Duodenal mucosa (tissue), 2 donors: ENCODE measurements around the gene IRS1.

Source experiments
- H3K27ac ChIP-seq: one replicate; pipeline ENCODE4 v1.7.0; 2013; ENCODE audit warnings: low read depth, low read length
- H3K27me3 ChIP-seq, 2 donors: one replicate each; pipeline ENCODE4 v1.7.0; 2013; ENCODE audit warnings: low read length in 2 of 2, control low read depth in 1 of 2; ENCODE audit not compliant: insufficient read depth in 2 of 2, control insufficient read depth in 1 of 2
- H3K36me3 ChIP-seq, 2 donors: one replicate each; pipeline ENCODE4 v1.7.0; 2013; ENCODE audit warnings: low read length in 2 of 2, control low read depth in 1 of 2; ENCODE audit not compliant: insufficient read depth in 2 of 2, control insufficient read depth in 1 of 2
- H3K4me1 ChIP-seq, 2 donors: one replicate each; pipeline ENCODE4 v1.7.0; 2013; ENCODE audit warnings: low read length in 2 of 2, control low read depth in 1 of 2; ENCODE audit not compliant: insufficient read depth in 2 of 2, control insufficient read depth in 1 of 2
- H3K4me3 ChIP-seq, 2 donors: one replicate each; pipeline ENCODE4 v1.7.0; 2013; ENCODE audit warnings: low read length in 2 of 2, low read depth in 1 of 2
- H3K9ac ChIP-seq, 2 donors: one replicate each; pipeline ENCODE4 v1.7.0; 2013; ENCODE audit warnings: low read length in 2 of 2, low read depth in 1 of 2
- H3K9me3 ChIP-seq, 2 donors: one replicate each; pipeline ENCODE4 v1.7.0; 2013; ENCODE audit warnings: low read length in 2 of 2, control low read depth in 1 of 2; ENCODE audit not compliant: control insufficient read depth in 1 of 2

The IRS1 gene

DNA sequence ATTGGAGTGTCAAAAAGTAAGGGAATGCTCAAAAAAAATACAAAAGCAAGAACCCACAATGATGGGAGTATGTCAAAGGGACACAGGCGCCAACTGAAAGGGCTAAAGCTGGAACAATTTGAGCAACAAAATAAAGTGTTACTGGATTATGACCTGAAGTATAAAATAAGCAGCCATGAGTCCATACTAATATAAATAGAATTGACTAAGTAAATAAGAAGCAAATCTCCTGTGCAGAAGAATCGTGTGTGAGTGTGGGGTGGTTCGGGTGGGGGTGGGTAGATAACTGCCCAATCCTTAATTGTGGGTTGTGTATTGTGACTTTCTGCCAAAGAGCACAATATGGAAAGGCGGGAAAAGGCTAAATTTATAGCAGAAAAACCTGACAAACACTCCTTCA, 23.5 kb downstream of the IRS1 start:
- no peaks in the 10 kb centered on the region for H3K27me3 ChIP-seq
- no peak overlapping the region for H3K27ac ChIP-seq
- peaks cover 22 to 26% of the 10 kb centered on the region in 2 donors for H3K4me1 ChIP-seq
- no peaks in the 10 kb centered on the region for H3K36me3 ChIP-seq
- H3K9me3 ChIP-seq, result no peaks in the 10 kb centered on the region
- no peak overlapping the region for H3K4me3 ChIP-seq
- no peak overlapping the region for H3K9ac ChIP-seq

- H3K4me3 ChIP-seq, result no peak overlapping the region
- H3K4me1 ChIP-seq, result peaks cover 28 to 37% of the 10 kb centered on the region in 2 donors
- H3K9me3 ChIP-seq, result no peaks in the 10 kb centered on the region
- H3K27me3 ChIP-seq, result no peaks in the 10 kb centered on the region
- no peak overlapping the region for H3K27ac ChIP-seq
- H3K36me3 ChIP-seq, result no peaks in the 10 kb centered on the region
- H3K9ac ChIP-seq, result no peak overlapping the region
Measured at GRCh38 chr2:226775032-226775509, 24.5 kb downstream of the IRS1 start.

DNA sequence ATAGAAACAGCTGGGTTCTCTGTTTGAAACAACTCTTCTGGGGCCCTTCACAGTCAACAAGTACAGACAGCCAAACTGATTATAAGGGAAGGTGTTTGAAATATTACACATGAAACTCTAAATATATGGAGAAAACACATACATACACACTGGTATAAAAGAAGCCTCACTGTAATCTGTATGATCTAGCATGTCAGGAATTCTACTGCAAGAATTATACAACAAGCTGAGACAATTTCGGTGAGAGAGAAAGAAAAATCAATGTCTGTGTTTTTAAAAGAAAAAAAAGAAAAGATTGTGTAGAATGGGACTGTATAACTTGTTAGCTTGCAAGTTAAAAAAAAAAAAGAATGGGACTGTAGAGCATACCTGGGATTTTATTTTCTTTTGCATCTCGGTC, 26.3 kb downstream of the IRS1 start:
- Histone ChIP-seq H3K27ac (no peak overlapping the region), H3K4me1 (peaks cover 28 to 37% of the 10 kb centered on the region in 2 donors), H3K27me3 (no peaks in the 10 kb centered on the region), H3K36me3 (no peaks in the 10 kb centered on the region), H3K4me3 (no peak overlapping the region), H3K9me3 (no peaks in the 10 kb centered on the region), H3K9ac (no peak overlapping the region)

- Histone ChIP-seq H3K36me3 (no peaks in the 10 kb centered on the region), H3K9me3 (no peaks in the 10 kb centered on the region), H3K4me3 (peak overlapping the region in 1 of 2 donors; percentile 4), H3K9ac (no peak overlapping the region), H3K4me1 (peaks cover 28 to 37% of the 10 kb centered on the region in 2 donors), H3K27me3 (no peaks in the 10 kb centered on the region), H3K27ac (no peak overlapping the region)
Measured at GRCh38 chr2:226772389-226773179, 27.0 kb downstream of the IRS1 start.

- H3K27me3 ChIP-seq, result no peaks in the 10 kb centered on the region
- no peak overlapping the region for H3K9ac ChIP-seq
- H3K4me1 ChIP-seq, result peaks cover 28 to 37% of the 10 kb centered on the region in 2 donors
- no peaks in the 10 kb centered on the region for H3K36me3 ChIP-seq
- H3K27ac ChIP-seq, result no peak overlapping the region
- H3K9me3 ChIP-seq, result no peaks in the 10 kb centered on the region
- H3K4me3 ChIP-seq, result no peak overlapping the region
Measured at GRCh38 chr2:226771067-226771466, 28.6 kb downstream of the IRS1 start.

GRCh38 chr2:226767056-226767813, 32.4 kb downstream of the IRS1 start:
- Histone ChIP-seq H3K27ac (no peak overlapping the region), H3K27me3 (no peaks in the 10 kb centered on the region), H3K36me3 (no peaks in the 10 kb centered on the region), H3K4me1 (peaks cover 15 to 20% of the 10 kb centered on the region in 2 donors), H3K4me3 (no peak overlapping the region), H3K9ac (no peak overlapping the region), H3K9me3 (no peaks in the 10 kb centered on the region)

DNA sequence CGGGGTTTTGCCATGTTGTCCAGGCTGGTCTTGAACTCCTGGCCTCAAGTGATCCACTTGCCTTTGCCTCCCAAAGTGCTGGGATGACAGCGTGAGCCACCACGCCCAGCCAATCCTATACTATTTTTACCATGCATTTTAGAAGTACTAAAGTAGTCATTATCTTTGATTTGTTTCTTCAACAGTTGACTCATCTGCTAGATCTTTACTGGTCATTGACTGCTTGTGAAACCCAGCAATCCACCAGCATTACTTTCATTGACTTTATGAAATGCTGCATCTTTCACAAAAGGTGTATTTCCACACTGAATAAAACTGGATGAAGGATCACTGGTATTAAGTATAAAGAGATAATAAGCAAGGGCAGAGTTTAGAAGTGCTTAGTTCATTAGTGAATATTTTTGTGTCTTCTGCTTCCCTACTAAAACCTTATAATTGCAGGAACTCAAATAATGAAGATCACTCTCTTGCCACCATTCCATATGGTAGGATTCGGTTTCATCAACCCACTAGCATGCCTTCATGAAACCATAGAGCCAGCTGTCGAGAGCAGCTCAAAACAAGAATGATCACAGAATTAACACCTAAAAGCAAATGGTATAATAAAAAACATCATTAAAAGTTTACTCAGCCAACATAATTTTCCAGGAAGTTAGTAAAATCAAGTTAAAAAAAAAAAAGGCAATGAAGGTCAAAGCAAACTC, 33.1 kb downstream of the IRS1 start:
- no peaks in the 10 kb centered on the region for H3K27me3 ChIP-seq
- no peaks in the 10 kb centered on the region for H3K9me3 ChIP-seq
- H3K4me1 ChIP-seq, result peaks cover 8 to 14% of the 10 kb centered on the region in 2 donors
- no peak overlapping the region for H3K27ac ChIP-seq
- H3K9ac ChIP-seq, result no peak overlapping the region
- H3K36me3 ChIP-seq, result no peaks in the 10 kb centered on the region
- no peak overlapping the region for H3K4me3 ChIP-seq

DNA sequence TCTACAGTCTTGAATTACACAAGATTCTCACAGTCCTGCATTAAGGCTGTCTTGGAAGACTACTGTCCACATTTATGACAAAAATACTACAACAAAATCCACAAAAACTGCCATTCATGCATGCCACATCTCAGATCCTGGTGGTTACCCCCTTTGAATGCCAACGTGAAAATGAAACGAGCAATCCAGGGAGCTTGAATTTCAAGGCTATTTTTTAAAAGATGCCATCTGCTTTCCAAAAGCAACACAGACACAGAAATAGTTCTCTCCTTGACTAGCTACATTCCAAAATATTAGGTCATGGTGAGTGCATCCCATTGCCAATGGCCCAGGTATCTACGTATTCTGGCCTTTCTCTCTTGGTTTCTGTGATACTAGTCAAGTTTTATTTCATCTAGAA, 36.3 kb downstream of the IRS1 start:
- H3K27ac ChIP-seq, result no peak overlapping the region
- peaks cover 14 to 20% of the 10 kb centered on the region in 2 donors for H3K4me1 ChIP-seq
- no peak overlapping the region for H3K4me3 ChIP-seq
- no peak overlapping the region for H3K9ac ChIP-seq
- H3K27me3 ChIP-seq, result no peaks in the 10 kb centered on the region
- H3K9me3 ChIP-seq, result no peaks in the 10 kb centered on the region
- H3K36me3 ChIP-seq, result no peaks in the 10 kb centered on the region

DNA sequence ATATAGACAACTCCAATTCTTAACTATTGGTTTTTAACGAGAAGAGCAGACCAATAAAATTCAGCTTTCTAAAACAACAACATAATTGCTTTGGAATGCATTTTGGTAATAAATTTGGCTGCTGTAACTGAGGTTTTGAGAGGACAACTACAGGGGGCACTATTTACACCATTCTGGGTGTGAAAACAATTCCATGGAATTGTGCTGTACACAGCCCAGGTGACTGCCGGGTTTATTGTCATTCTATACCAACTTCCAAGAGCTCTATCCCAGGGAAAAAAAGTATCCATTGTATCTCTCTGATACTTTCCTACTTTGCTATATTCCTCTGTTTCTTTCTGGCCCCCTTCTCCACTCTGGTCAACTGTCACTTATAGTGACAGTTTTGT, 38.4 kb downstream of the IRS1 start:
- H3K36me3 ChIP-seq, result no peaks in the 10 kb centered on the region
- H3K27me3 ChIP-seq, result no peaks in the 10 kb centered on the region
- H3K4me3 ChIP-seq, result no peak overlapping the region
- no peak overlapping the region for H3K27ac ChIP-seq
- no peaks in the 10 kb centered on the region for H3K9me3 ChIP-seq
- H3K9ac ChIP-seq, result no peak overlapping the region
- peaks cover 14 to 20% of the 10 kb centered on the region in 2 donors for H3K4me1 ChIP-seq
